Gastrocnemius medialis (tissue), 4 donors: ENCODE data around the gene TNK1. TPM values are rescaled to one million over a fixed set of nuclear protein-coding genes. Genes with fewer than 3 reads are reported as not detected.
A peak's percentile ranks its signal among the peaks of the same experiment; 100 is the strongest.

ENCODE experiments used
- ATAC-seq, 2 donors: fragments of 150-250 bp; one replicate each; pipeline ENCODE4 v1.9.1; 2016
- DNase-seq, 2 donors: peaks; one replicate each; pipeline ENCODE4 v3.0.0-alpha.2; 2019
- H3K27ac ChIP-seq, 4 donors: fragments of 200-600 bp; sonication (generic); 1 replicate in 1 of 4; 2 replicates in 3 of 4; pipeline ENCODE4 v1.5.1; 2016 to 2018; ENCODE audit warnings: mild to moderate bottlenecking in 2 of 4, moderate library complexity in 1 of 4
- H3K27me3 ChIP-seq, 3 donors: fragments of 200-600 bp; sonication (generic) in 2 of 3; 1 replicate in 1 of 3; 2 replicates in 2 of 3; pipeline versions ENCODE4 v1.5.1 to v1.6.0; 2016 to 2019; ENCODE audit warnings: mild to moderate bottlenecking in 1 of 3, moderate library complexity in 1 of 3
- H3K36me3 ChIP-seq, 2 donors: fragments of 200-600 bp; sonication (generic) in 1 of 2; one replicate each; pipeline ENCODE4 v1.5.1; 2017 to 2018
- H3K4me1 ChIP-seq, 2 donors: fragments of 200-600 bp; sonication (generic) in 1 of 2; one replicate each; pipeline ENCODE4 v1.5.1; 2016 to 2017; ENCODE audit warnings: mild to moderate bottlenecking in 2 of 2
- H3K4me3 ChIP-seq, 4 donors: fragments of 200-600 bp; sonication (generic) in 3 of 4; 1 replicate in 1 of 4; 2 replicates in 3 of 4; pipeline ENCODE4 v1.5.1; 2016 to 2019; ENCODE audit warnings: mild to moderate bottlenecking in 2 of 4
- H3K9me3 ChIP-seq, 3 donors: fragments of 200-600 bp; sonication (generic) in 2 of 3; 1 replicate in 1 of 3; 2 replicates in 2 of 3; pipeline ENCODE4 v1.5.1; 2016 to 2019
- CTCF ChIP-seq, 5 experiments: fragments of 450-650 bp in 3 of 5; fragments of 200-600 bp in 2 of 5; sonication (generic) in 2 of 5; IDR thresholded peaks in 4 of 5; conservative IDR thresholded peaks in 1 of 5; 1 replicate in 4 of 5; 2 replicates in 1 of 5; pipeline ENCODE4 v1.5.1; 2016 to 2019; ENCODE audit warnings: antibody characterized with exemption in 5 of 5, mild to moderate bottlenecking in 3 of 5, moderate library complexity in 3 of 5
- POLR2A ChIP-seq, 2 donors: fragments of 450-650 bp; IDR thresholded peaks; one replicate each; pipeline ENCODE4 v1.6.1; 2017; ENCODE audit warnings: antibody characterized with exemption in 2 of 2, mild to moderate bottlenecking in 2 of 2, moderate library complexity in 2 of 2
- in situ Hi-C, 4 donors: fragments of 200-750 bp; cut with MboI; loops; one replicate each; pipeline versions ENCODE4 v1.15.0 to v1.8.0; 2017; ENCODE audit warnings: low sequenced_read_pairs in 4 of 4
- intact Hi-C: fragments of 100-400 bp; cut with DNase I; formaldehyde crosslinking; loops from one replicate; pipeline ENCODE4 v1.15.1; 2023; ENCODE audit warnings: low total_unique reads
- total RNA-seq, 4 donors: library from RNA; depleted of rRNA; stranded (reverse); fragments of >200 nt; gene quantifications; one replicate each; pipeline versions ENCODE4 v1.1.0 to v1.2.3, GENCODE V29; 2016

TNK1 gene
- total RNA-seq, 4 donors from 2014 or later: 0.13 to 2.2 TPM; not detected in 2

GRCh38 chr17:7346761-7347614, 33.9 kb upstream of the TNK1 start:
- in situ Hi-C loops: loop anchor here in 1 of 4 donors (10.0 to 25.0 kb wide), 2 partner anchors 218 to 310 kb away; partner anchors contain the start of genes SENP3, SLC16A11 and SLC16A13
- DNase-seq: no peak

DNA sequence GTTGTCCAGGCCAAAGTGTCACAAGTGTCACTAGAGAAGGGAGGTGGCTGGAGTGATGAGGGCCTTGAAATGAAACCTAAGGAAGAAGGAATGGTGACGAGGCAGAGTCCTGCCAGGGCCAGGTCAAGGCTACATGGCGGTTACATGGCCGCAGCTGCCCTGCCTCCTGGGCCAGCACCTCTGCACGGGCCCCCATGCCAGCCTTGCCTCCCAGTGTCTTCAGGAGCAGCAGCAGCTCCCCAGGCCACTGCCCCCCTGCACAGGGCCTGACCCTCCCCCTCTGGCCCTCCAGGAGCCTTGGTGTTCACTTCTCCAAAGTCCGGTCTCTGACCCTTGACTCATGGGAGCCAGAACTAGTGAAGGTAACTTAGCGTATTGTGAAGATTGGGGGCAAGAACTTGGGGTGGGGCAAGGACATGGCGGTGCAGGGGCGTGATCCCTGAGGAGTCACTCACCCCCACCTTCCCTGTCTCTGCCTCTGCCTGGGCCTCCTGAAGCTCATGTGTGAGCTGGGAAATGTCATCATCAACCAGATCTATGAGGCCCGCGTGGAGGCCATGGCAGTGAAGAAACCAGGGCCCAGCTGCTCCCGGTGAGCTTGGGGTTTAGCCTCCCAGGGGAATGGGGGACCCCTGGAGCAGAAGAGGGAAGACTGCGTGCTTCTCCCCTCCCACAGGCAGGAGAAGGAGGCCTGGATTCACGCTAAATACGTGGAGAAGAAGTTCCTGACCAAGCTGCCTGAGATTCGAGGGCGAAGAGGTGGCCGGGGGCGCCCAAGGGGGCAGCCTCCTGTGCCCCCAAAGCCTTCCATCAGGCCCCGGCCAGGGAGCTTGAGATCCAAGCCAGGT, 33.0 kb upstream of the TNK1 start:
- in situ Hi-C loops: loop anchor here in 1 of 4 donors (10.0 to 25.0 kb wide), 2 partner anchors 217 to 311 kb away; partner anchors contain the start of genes SENP3, SLC16A11 and SLC16A13
- intact Hi-C loops: loop anchor here (10.0 kb wide), 1 partner anchor 303 kb away; the partner anchor contains the start of gene SLC16A11
- no peak for TF ChIP-seq CTCF (IDR thresholded peaks at IDR 0.05 in 4 of 5, conservative IDR thresholded peaks at IDR 0.05 in 1 of 5)
- no peak for TF ChIP-seq POLR2A (IDR thresholded peaks at IDR 0.05)
- DNase-seq (no peak), ATAC-seq (no peak)
- Histone ChIP-seq H3K27me3 (no peaks in the 10 kb centered on the region), H3K4me3 (no peak overlapping the region), H3K36me3 (no peaks in the 10 kb centered on the region), H3K4me1 (peaks cover 17 to 35% of the 10 kb centered on the region in 2 donors), H3K9me3 (no peaks in the 10 kb centered on the region), H3K27ac (peak overlapping the region in 2 of 4 donors; percentile 57 to 96)

More at GRCh38 chr17:7346761-7347614, 33.9 kb upstream of the TNK1 start:
- H3K36me3 ChIP-seq: no peaks in the 10 kb centered on the region
- intact Hi-C loops: loop anchor here (10.0 kb wide), 1 partner anchor 302 kb away; the partner anchor contains the start of gene SLC16A11
- no peak for ATAC-seq
- H3K9me3 ChIP-seq: no peaks in the 10 kb centered on the region
- TF ChIP-seq POLR2A (IDR thresholded peaks at IDR 0.05): no peak
- no peak for TF ChIP-seq CTCF (IDR thresholded peaks at IDR 0.05 in 4 of 5, conservative IDR thresholded peaks at IDR 0.05 in 1 of 5)
- H3K4me1 ChIP-seq: peaks cover 13 to 30% of the 10 kb centered on the region in 2 donors
- peaks cover 0 to 3% (median 0%) of the 10 kb centered on the region in 3 donors for H3K27me3 ChIP-seq
- H3K27ac ChIP-seq: peak overlapping the region in 2 of 4 donors; percentile 57 to 96
- H3K4me3 ChIP-seq: no peak overlapping the region

GRCh38 chr17:7348478-7349242, 32.2 kb upstream of the TNK1 start:
- intact Hi-C loops (loop anchor here (10.0 kb wide), 1 partner anchor 304 kb away; the partner anchor contains the start of gene SLC16A11), in situ Hi-C loops (loop anchor here in 1 of 4 donors (10.0 to 25.0 kb wide), 2 partner anchors 216 to 311 kb away; partner anchors contain the start of genes SENP3, SLC16A11 and SLC16A13)
- H3K4me3 ChIP-seq: no peak overlapping the region
- TF ChIP-seq CTCF (IDR thresholded peaks at IDR 0.05 in 4 of 5, conservative IDR thresholded peaks at IDR 0.05 in 1 of 5) (no peak), POLR2A (IDR thresholded peaks at IDR 0.05) (no peak)
- no peaks in the 10 kb centered on the region for H3K27me3 ChIP-seq
- H3K27ac ChIP-seq: peak overlapping the region; percentile 93 to 98 (median 96)
- DNase-seq (no peak), ATAC-seq (no peak)
- H3K36me3 ChIP-seq: no peaks in the 10 kb centered on the region
- H3K4me1 ChIP-seq: peaks cover 22 to 40% of the 10 kb centered on the region in 2 donors
- H3K9me3 ChIP-seq: no peaks in the 10 kb centered on the region
